Measurements from ENCODE around the gene AK8.

Gene AK8, protein sequence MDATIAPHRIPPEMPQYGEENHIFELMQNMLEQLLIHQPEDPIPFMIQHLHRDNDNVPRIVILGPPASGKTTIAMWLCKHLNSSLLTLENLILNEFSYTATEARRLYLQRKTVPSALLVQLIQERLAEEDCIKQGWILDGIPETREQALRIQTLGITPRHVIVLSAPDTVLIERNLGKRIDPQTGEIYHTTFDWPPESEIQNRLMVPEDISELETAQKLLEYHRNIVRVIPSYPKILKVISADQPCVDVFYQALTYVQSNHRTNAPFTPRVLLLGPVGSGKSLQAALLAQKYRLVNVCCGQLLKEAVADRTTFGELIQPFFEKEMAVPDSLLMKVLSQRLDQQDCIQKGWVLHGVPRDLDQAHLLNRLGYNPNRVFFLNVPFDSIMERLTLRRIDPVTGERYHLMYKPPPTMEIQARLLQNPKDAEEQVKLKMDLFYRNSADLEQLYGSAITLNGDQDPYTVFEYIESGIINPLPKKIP

GRCh38 chr9:132877824-132878694 is at the start of gene AK8:
AK8 (minus strand) TSS chr9:132878284; CDS start chr9:132878255, 29 bp downstream.
- H3K27ac ChIP-seq (ENCODE audit: low read depth, low read length) = peak within 1 kb of the TSS; percentile 67; the same call in 1 of the 2 replicates
- H3K27me3 ChIP-seq (ENCODE audit: insufficient read depth, low read length) = no peaks in the 10 kb centered on the region
- H3K79me2 ChIP-seq (ENCODE audit: control insufficient read depth, insufficient read depth, low read length, unreplicated experiment) = no peaks in the 10 kb centered on the region
- peak within 1 kb of the TSS; percentile 98 for H2AFZ ChIP-seq (ENCODE audit: low read length, unreplicated experiment)
- H3K36me3 ChIP-seq (ENCODE audit: insufficient read depth, low read length) = no peaks in the 10 kb centered on the region
- H3K4me1 ChIP-seq (ENCODE audit: control insufficient read depth, insufficient read depth, low read length, unreplicated experiment) = peaks cover 3% of the 10 kb centered on the region
- peak within 1 kb of the TSS; percentile 92 for H3K4me3 ChIP-seq (ENCODE audit: low read depth, low read length)

GRCh38 chr9:132927704-132928103 is 49.6 kb upstream of the AK8 start:
- H2AFZ ChIP-seq (ENCODE audit: low read length, unreplicated experiment) = no peak overlapping the region
- no peaks in the 10 kb centered on the region for H3K27me3 ChIP-seq (ENCODE audit: insufficient read depth, low read length)
- no peaks in the 10 kb centered on the region for H3K4me1 ChIP-seq (ENCODE audit: control insufficient read depth, insufficient read depth, low read length, unreplicated experiment)
- H3K79me2 ChIP-seq (ENCODE audit: control insufficient read depth, insufficient read depth, low read length, unreplicated experiment) = no peaks in the 10 kb centered on the region
- no peak overlapping the region for H3K27ac ChIP-seq (ENCODE audit: low read depth, low read length)
- peaks cover 40% of the 10 kb centered on the region for H3K36me3 ChIP-seq (ENCODE audit: insufficient read depth, low read length)
- no peak overlapping the region for H3K4me3 ChIP-seq (ENCODE audit: low read depth, low read length)

- H3K4me3 ChIP-seq (ENCODE audit: low read depth, low read length) = no peak overlapping the region
- H3K27me3 ChIP-seq (ENCODE audit: insufficient read depth, low read length) = no peaks in the 10 kb centered on the region
- H3K4me1 ChIP-seq (ENCODE audit: control insufficient read depth, insufficient read depth, low read length, unreplicated experiment) = no peaks in the 10 kb centered on the region
- H3K27ac ChIP-seq (ENCODE audit: low read depth, low read length) = no peak overlapping the region
- H2AFZ ChIP-seq (ENCODE audit: low read length, unreplicated experiment) = no peak overlapping the region
- peaks cover 47% of the 10 kb centered on the region for H3K36me3 ChIP-seq (ENCODE audit: insufficient read depth, low read length)
- no peaks in the 10 kb centered on the region for H3K79me2 ChIP-seq (ENCODE audit: control insufficient read depth, insufficient read depth, low read length, unreplicated experiment)
These were observed 45.3 kb upstream of the AK8 start for GRCh38 chr9:132923346-132923902.

DNA sequence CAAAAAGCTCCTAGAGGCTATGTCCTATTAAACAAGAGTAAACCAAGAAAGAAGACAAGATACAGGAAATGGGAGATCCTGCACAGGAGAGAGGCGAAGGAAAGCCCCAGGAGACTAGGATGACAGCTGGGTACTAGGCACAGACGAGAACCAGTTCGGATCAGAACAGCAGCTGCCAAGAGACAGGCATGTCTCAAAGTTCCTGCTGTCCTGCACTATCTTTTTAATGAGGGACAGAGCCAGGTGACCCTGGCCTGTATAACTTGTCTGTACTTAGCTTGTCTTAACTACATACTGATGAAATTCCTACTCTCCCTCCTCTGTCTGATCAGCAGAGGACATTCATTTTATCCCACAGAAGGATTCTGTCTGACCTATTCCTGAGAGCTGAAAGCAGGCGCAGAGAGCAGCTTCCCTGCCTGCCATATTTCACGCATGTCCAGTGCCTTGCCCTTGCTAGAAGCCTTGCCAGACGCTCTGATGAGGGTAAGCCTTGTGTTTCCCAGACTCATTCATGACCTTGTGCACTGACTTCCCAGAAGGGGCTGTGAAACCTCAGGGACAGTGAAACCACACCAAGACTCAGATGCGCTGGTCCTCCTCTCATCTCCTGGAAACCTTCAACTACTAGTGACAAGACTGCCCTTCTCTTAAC is 41.7 kb upstream of the AK8 start:
- H3K79me2 ChIP-seq (ENCODE audit: control insufficient read depth, insufficient read depth, low read length, unreplicated experiment) = no peaks in the 10 kb centered on the region
- no peak overlapping the region for H2AFZ ChIP-seq (ENCODE audit: low read length, unreplicated experiment)
- H3K27ac ChIP-seq (ENCODE audit: low read depth, low read length) = no peak overlapping the region
- H3K27me3 ChIP-seq (ENCODE audit: insufficient read depth, low read length) = no peaks in the 10 kb centered on the region
- H3K4me3 ChIP-seq (ENCODE audit: low read depth, low read length) = no peak overlapping the region
- H3K4me1 ChIP-seq (ENCODE audit: control insufficient read depth, insufficient read depth, low read length, unreplicated experiment) = no peaks in the 10 kb centered on the region
- peaks cover 27% of the 10 kb centered on the region for H3K36me3 ChIP-seq (ENCODE audit: insufficient read depth, low read length)

- no peak overlapping the region for H3K27ac ChIP-seq (ENCODE audit: low read depth, low read length)
- H3K4me1 ChIP-seq (ENCODE audit: control insufficient read depth, insufficient read depth, low read length, unreplicated experiment) = no peaks in the 10 kb centered on the region
- no peaks in the 10 kb centered on the region for H3K79me2 ChIP-seq (ENCODE audit: control insufficient read depth, insufficient read depth, low read length, unreplicated experiment)
- H2AFZ ChIP-seq (ENCODE audit: low read length, unreplicated experiment) = no peak overlapping the region
- H3K4me3 ChIP-seq (ENCODE audit: low read depth, low read length) = no peak overlapping the region
- H3K27me3 ChIP-seq (ENCODE audit: insufficient read depth, low read length) = no peaks in the 10 kb centered on the region
- peaks cover 17% of the 10 kb centered on the region; the same call in 1 of the 2 replicates for H3K36me3 ChIP-seq (ENCODE audit: insufficient read depth, low read length)
These were observed 36.8 kb upstream of the AK8 start for GRCh38 chr9:132914924-132915323.

DNA sequence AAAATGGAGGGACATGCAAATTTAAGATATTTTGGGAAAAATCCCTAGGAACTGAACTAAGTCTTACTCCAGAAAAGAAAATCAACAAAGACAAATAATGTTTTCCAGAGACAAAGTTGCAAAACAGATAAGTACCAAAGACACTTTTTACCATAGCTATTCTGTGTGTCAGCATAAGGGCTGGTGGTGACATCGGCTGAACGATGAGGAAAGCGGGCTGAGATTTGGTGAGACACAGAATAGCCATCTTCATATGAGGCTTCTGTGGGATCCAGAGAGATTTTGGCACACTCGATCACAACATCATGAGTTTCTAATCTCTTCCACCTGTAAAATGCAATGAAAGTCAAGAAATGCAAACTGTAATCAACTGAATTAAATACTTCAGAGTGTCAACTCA is 34.0 kb upstream of the AK8 start:
- peaks cover 22% of the 10 kb centered on the region for H3K36me3 ChIP-seq (ENCODE audit: insufficient read depth, low read length)
- no peaks in the 10 kb centered on the region for H3K27me3 ChIP-seq (ENCODE audit: insufficient read depth, low read length)
- no peak overlapping the region for H2AFZ ChIP-seq (ENCODE audit: low read length, unreplicated experiment)
- H3K27ac ChIP-seq (ENCODE audit: low read depth, low read length) = no peak overlapping the region
- no peaks in the 10 kb centered on the region for H3K79me2 ChIP-seq (ENCODE audit: control insufficient read depth, insufficient read depth, low read length, unreplicated experiment)
- H3K4me1 ChIP-seq (ENCODE audit: control insufficient read depth, insufficient read depth, low read length, unreplicated experiment) = no peaks in the 10 kb centered on the region
- H3K4me3 ChIP-seq (ENCODE audit: low read depth, low read length) = no peak overlapping the region

DNA sequence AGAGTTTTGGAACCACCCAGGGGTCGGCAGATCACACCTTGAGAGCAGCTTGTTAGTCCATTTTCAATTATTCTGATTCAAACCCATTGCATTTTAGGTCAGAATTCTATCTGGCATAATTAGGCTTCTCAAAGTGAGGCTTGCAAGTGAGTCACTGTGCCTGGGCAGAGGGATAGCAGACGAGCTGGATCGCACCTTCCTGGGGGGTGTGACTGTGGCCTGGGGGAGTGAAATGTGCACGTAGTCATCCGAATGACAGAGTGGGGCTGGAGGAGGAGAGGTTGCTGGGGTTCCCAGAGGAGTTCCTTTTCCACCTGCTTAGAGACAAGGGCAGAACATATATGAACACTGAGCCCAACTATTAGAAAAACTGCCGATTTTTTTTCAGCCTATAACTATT is 32.3 kb upstream of the AK8 start:
- no peak overlapping the region for H3K4me3 ChIP-seq (ENCODE audit: low read depth, low read length)
- no peaks in the 10 kb centered on the region for H3K27me3 ChIP-seq (ENCODE audit: insufficient read depth, low read length)
- H2AFZ ChIP-seq (ENCODE audit: low read length, unreplicated experiment) = no peak overlapping the region
- H3K27ac ChIP-seq (ENCODE audit: low read depth, low read length) = no peak overlapping the region
- peaks cover 18% of the 10 kb centered on the region for H3K36me3 ChIP-seq (ENCODE audit: insufficient read depth, low read length)
- no peaks in the 10 kb centered on the region for H3K79me2 ChIP-seq (ENCODE audit: control insufficient read depth, insufficient read depth, low read length, unreplicated experiment)
- no peaks in the 10 kb centered on the region for H3K4me1 ChIP-seq (ENCODE audit: control insufficient read depth, insufficient read depth, low read length, unreplicated experiment)

DNA sequence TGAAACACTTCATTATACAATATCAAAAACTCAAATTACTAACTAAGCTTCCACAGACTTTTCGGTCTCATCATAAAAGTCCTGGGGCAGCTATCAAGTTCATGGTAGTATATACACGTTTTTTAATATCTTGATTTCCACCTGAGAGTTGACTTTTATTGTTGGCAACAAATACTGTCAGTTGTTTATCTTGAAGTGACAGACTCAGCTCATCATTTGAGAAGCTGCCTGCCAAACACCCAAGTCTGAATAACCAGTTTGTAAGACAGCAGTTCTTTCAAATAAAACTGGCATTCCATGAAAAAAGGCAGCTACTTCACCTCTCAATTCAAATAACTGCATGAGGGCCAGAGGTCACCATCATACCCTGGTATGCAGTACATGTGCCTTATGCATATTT is 31.2 kb upstream of the AK8 start:
- Histone ChIP-seq H3K79me2 (ENCODE audit: control insufficient read depth, insufficient read depth, low read length, unreplicated experiment) (no peaks in the 10 kb centered on the region), H3K4me1 (ENCODE audit: control insufficient read depth, insufficient read depth, low read length, unreplicated experiment) (no peaks in the 10 kb centered on the region), H3K36me3 (ENCODE audit: insufficient read depth, low read length) (peaks cover 18% of the 10 kb centered on the region), H3K4me3 (ENCODE audit: low read depth, low read length) (no peak overlapping the region), H2AFZ (ENCODE audit: low read length, unreplicated experiment) (no peak overlapping the region), H3K27me3 (ENCODE audit: insufficient read depth, low read length) (no peaks in the 10 kb centered on the region), H3K27ac (ENCODE audit: low read depth, low read length) (no peak overlapping the region)

GRCh38 chr9:132908635-132909034 is 30.6 kb upstream of the AK8 start:
- H3K36me3 ChIP-seq (ENCODE audit: insufficient read depth, low read length) = peaks cover 18% of the 10 kb centered on the region
- H3K4me3 ChIP-seq (ENCODE audit: low read depth, low read length) = no peak overlapping the region
- no peak overlapping the region for H2AFZ ChIP-seq (ENCODE audit: low read length, unreplicated experiment)
- H3K27me3 ChIP-seq (ENCODE audit: insufficient read depth, low read length) = no peaks in the 10 kb centered on the region
- no peaks in the 10 kb centered on the region for H3K79me2 ChIP-seq (ENCODE audit: control insufficient read depth, insufficient read depth, low read length, unreplicated experiment)
- no peak overlapping the region for H3K27ac ChIP-seq (ENCODE audit: low read depth, low read length)
- H3K4me1 ChIP-seq (ENCODE audit: control insufficient read depth, insufficient read depth, low read length, unreplicated experiment) = no peaks in the 10 kb centered on the region

DNA sequence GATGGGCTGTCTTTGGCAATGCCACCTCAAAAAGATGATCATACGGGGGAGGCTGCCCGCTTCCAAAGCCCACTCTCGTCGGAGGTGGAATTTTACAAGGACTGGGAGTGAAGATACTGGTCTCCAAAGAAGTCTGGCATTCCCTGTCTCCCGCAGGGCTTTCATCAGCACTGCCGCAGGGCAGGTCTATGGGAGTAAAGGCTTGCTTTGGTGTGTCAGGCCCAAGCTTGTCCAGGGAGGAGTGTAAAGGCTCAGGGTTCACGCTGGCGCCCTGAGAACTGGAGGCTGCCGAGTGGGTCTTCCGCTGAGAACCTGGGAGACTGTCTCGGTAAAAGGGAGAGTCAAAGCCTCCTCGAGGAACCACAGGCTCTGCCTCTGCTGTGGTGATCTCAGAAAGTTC is 27.6 kb upstream of the AK8 start:
- no peak overlapping the region for H3K27ac ChIP-seq (ENCODE audit: low read depth, low read length)
- H3K79me2 ChIP-seq (ENCODE audit: control insufficient read depth, insufficient read depth, low read length, unreplicated experiment) = no peaks in the 10 kb centered on the region
- peaks cover 12% of the 10 kb centered on the region for H3K36me3 ChIP-seq (ENCODE audit: insufficient read depth, low read length)
- no peak overlapping the region for H3K4me3 ChIP-seq (ENCODE audit: low read depth, low read length)
- no peak overlapping the region for H2AFZ ChIP-seq (ENCODE audit: low read length, unreplicated experiment)
- no peaks in the 10 kb centered on the region for H3K4me1 ChIP-seq (ENCODE audit: control insufficient read depth, insufficient read depth, low read length, unreplicated experiment)
- no peaks in the 10 kb centered on the region for H3K27me3 ChIP-seq (ENCODE audit: insufficient read depth, low read length)
